Stimulated activated CD4-positive, alpha-beta T cell treated with anti-CD3 and anti-CD28 coated beads, Interleukin-1b, Interleukin-23, amount 100 ng/mL, for 48 hours (primary cell): ENCODE measurements around the gene NEGR1.

ENCODE experiments used
- DNase-seq: peaks from one replicate; pipeline ENCODE4 v3.0.0-alpha.2; 2020

Gene NEGR1

GRCh38 chr1:72111662-72112061 is 170.7 kb downstream of the NEGR1 start:
- no peak for DNase-seq

GRCh38 chr1:72109916-72110315 is 172.4 kb downstream of the NEGR1 start:
- DNase-seq, result no peak

- DNase-seq, result no peak
These were observed 177.1 kb downstream of the NEGR1 start for GRCh38 chr1:72105201-72105600.

GRCh38 chr1:72101840-72102632 is 180.3 kb downstream of the NEGR1 start:
- DNase-seq, result no peak

- no peak for DNase-seq
These were observed 181.6 kb downstream of the NEGR1 start for GRCh38 chr1:72100771-72101170.

- no peak for DNase-seq
These were observed 184.3 kb downstream of the NEGR1 start for GRCh38 chr1:72097851-72098570.

- no peak for DNase-seq
These were observed 188.1 kb downstream of the NEGR1 start for GRCh38 chr1:72094209-72094608.

GRCh38 chr1:72086394-72086793 is 195.9 kb downstream of the NEGR1 start:
- no peak for DNase-seq

- no peak for DNase-seq
These were observed 206.9 kb downstream of the NEGR1 start for GRCh38 chr1:72075425-72075824.

- DNase-seq, result no peak
These were observed 215.9 kb downstream of the NEGR1 start for GRCh38 chr1:72066431-72066830.

- no peak for DNase-seq
These were observed 217.9 kb downstream of the NEGR1 start for GRCh38 chr1:72064196-72065075.

GRCh38 chr1:72063364-72064044 is 218.8 kb downstream of the NEGR1 start:
- DNase-seq, result no peak

GRCh38 chr1:72062584-72062983 is 219.8 kb downstream of the NEGR1 start:
- no peak for DNase-seq

GRCh38 chr1:72060466-72061245 is 221.7 kb downstream of the NEGR1 start:
- DNase-seq, result no peak

- no peak for DNase-seq
These were observed 225.8 kb downstream of the NEGR1 start for GRCh38 chr1:72056516-72056915.

- no peak for DNase-seq
These were observed 230.8 kb downstream of the NEGR1 start for GRCh38 chr1:72051538-72051937.

- no peak for DNase-seq
These were observed 231.8 kb downstream of the NEGR1 start for GRCh38 chr1:72050551-72050950.

GRCh38 chr1:72037745-72038343 is 244.5 kb downstream of the NEGR1 start:
- DNase-seq, result no peak

- DNase-seq, result no peak
These were observed 247.5 kb downstream of the NEGR1 start for GRCh38 chr1:72034827-72035226.

- no peak for DNase-seq
These were observed 259.0 kb downstream of the NEGR1 start for GRCh38 chr1:72023063-72023930.
